Measurements from ENCODE around the gene COL15A1. TPM values are rescaled to one million over a fixed set of nuclear protein-coding genes. Genes with fewer than 3 reads are reported as not detected.

Gene COL15A1
- total RNA-seq, 1 experiment from 2014 or later, result not detected

DNA sequence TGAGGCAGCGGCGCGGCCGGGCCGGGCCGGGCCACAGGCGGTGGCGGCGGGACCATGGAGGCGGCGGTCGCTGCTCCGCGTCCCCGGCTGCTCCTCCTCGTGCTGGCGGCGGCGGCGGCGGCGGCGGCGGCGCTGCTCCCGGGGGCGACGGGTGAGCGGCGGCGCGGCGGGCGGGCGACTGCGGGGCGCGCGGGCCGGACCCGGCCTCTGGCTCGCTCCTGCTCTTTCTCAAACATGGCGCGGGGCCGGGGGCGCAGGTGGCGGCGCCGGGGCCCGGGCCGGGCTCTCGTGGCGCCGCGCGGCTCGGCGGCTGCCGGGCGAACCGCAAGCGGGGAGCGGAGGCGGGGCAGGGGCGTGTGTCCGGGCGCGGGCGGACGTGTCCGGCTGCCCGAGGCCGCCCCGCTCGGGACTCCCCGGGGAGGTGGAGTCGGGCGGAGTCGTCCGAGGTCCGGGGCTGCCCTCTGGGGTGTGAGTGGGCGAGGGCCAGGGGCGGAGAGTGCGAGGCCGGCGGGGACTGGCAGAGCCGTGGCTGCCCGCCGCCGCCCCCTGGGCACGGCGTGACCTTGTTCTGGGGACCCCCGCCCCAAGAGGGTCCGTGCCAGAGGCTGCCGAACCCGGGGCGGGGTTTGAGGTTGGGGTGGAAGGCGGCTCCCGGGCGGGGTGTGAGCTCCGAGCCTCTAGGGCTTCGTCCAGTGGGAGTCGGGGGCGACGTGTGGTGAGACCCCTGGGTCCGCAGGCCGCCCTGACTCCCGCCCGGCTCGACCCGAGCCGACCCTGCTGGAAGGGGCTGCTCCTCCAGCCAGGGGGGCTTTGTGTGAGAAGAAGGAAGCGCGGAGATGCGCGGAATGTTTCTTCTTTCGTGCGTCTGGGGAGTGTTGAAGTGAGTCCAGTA lies 161.7 kb downstream of the COL15A1 start:
- H3K4me1 Mint-ChIP-seq, result peaks cover 35 to 36% of the 10 kb centered on the region in 2 experiments
- peak; percentile 52 for DNase-seq
- H3K18ac ChIP-seq (ENCODE audit: insufficient read length, low read depth, low read length), result peak overlapping the region; percentile 75
- peak overlapping the region; percentile 77 for H3K9ac ChIP-seq (ENCODE audit: extremely low read depth, insufficient read length, low read length)
- peak overlapping the region; percentile 73 to 82 for H3K4me3 Mint-ChIP-seq
- no peaks in the 10 kb centered on the region for H3K9me3 Mint-ChIP-seq
- H3K27ac ChIP-seq (ENCODE audit: insufficient read length, low read depth, low read length), result no peak overlapping the region
- no peak overlapping the region for H2BK12ac ChIP-seq (ENCODE audit: insufficient read length, low read depth, low read length)
- H2AK5ac ChIP-seq (ENCODE audit: insufficient read length, low read length), result no peak overlapping the region
- no peak overlapping the region for H3K23ac ChIP-seq (ENCODE audit: insufficient read length, low read depth, low read length)
- H2BK20ac ChIP-seq (ENCODE audit: low read depth, low read length, poor library complexity, severe bottlenecking), result no peak overlapping the region
- peaks cover 6% of the 10 kb centered on the region for H3K79me1 ChIP-seq (ENCODE audit: insufficient read depth, low read depth, low read length, poor library complexity, severe bottlenecking)
- H2BK15ac ChIP-seq (ENCODE audit: low read depth, low read length), result no peak overlapping the region
- H3K9me3 ChIP-seq (ENCODE audit: control insufficient read depth, low read depth, low read length), result no peaks in the 10 kb centered on the region
- peak overlapping the region; percentile 57 for H2BK120ac ChIP-seq (ENCODE audit: low read depth, low read length, poor library complexity, severe bottlenecking)
- no peak overlapping the region for H4K91ac ChIP-seq (ENCODE audit: insufficient read length, low read depth, low read length)
- H2BK5ac ChIP-seq (ENCODE audit: insufficient read length, low read length), result no peak overlapping the region
- H3K79me2 ChIP-seq (ENCODE audit: insufficient read depth, low read length), result peaks cover 21% of the 10 kb centered on the region; the same call in 1 of the 2 replicates
- H4K20me1 ChIP-seq (ENCODE audit: control insufficient read depth, insufficient read depth, insufficient read length), result no peaks in the 10 kb centered on the region
- no peaks in the 10 kb centered on the region for H3K4me1 ChIP-seq (ENCODE audit: insufficient read depth, low read length)
- no peak overlapping the region for H3K4ac ChIP-seq (ENCODE audit: low read depth, low read length)
- peak overlapping the region; percentile 91 for H3K4me2 ChIP-seq (ENCODE audit: insufficient read depth, insufficient read length, low read length)
- no peak overlapping the region for H4K8ac ChIP-seq (replicated peaks; ENCODE audit: insufficient read length, low read depth, low read length)
- no peak overlapping the region for H3K56ac ChIP-seq (ENCODE audit: insufficient read length, low read depth, low read length)
- H3K27ac Mint-ChIP-seq, result no peak overlapping the region
- no peak overlapping the region for H4K5ac ChIP-seq (ENCODE audit: insufficient read length, low read depth, low read length)
- H3K23me2 ChIP-seq (ENCODE audit: insufficient read length, low read depth, low read length, poor library complexity, severe bottlenecking), result peaks cover 14% of the 10 kb centered on the region
- no peaks in the 10 kb centered on the region for H3K27me3 ChIP-seq (ENCODE audit: insufficient read depth, low read length)
- no CpG with 5 or more reads among the region's 118 CpGs for WGBS (ENCODE audit: extremely low coverage, insufficient read length, low lambda C conversion rate)
- TF ChIP-seq, protein P1, sequence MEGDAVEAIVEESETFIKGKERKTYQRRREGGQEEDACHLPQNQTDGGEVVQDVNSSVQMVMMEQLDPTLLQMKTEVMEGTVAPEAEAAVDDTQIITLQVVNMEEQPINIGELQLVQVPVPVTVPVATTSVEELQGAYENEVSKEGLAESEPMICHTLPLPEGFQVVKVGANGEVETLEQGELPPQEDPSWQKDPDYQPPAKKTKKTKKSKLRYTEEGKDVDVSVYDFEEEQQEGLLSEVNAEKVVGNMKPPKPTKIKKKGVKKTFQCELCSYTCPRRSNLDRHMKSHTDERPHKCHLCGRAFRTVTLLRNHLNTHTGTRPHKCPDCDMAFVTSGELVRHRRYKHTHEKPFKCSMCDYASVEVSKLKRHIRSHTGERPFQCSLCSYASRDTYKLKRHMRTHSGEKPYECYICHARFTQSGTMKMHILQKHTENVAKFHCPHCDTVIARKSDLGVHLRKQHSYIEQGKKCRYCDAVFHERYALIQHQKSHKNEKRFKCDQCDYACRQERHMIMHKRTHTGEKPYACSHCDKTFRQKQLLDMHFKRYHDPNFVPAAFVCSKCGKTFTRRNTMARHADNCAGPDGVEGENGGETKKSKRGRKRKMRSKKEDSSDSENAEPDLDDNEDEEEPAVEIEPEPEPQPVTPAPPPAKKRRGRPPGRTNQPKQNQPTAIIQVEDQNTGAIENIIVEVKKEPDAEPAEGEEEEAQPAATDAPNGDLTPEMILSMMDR (conservative IDR thresholded peaks at IDR 0.05), result no peak
- peak overlapping the region; percentile 94 for H3K14ac ChIP-seq (ENCODE audit: insufficient read depth, low read length)
- H2AFZ ChIP-seq (ENCODE audit: low read length), result no peak overlapping the region
- peaks cover 21% of the 10 kb centered on the region for H3K27me3 Mint-ChIP-seq (ENCODE audit: low read depth)
- no peak overlapping the region for H3T11ph ChIP-seq (ENCODE audit: low read length)
- no peaks in the 10 kb centered on the region for H3K36me3 Mint-ChIP-seq (ENCODE audit: insufficient read depth in 1 of 3, low read depth in 3 of 3)
